Esophagus squamous epithelium (tissue), 4 donors: ENCODE measurements around the gene CAMTA1.

Experiments
- POLR2A ChIP-seq, 4 donors: fragments of 450-650 bp; IDR thresholded peaks; one replicate each; pipeline ENCODE4 v1.6.1; 2017; ENCODE audit warnings: antibody characterized with exemption in 4 of 4, mild to moderate bottlenecking in 4 of 4, moderate library complexity in 3 of 4
- TF ChIP-seq, protein P1 (sequence below), 6 experiments: fragments of 450-650 bp in 4 of 6; fragments of 200-600 bp in 2 of 6; sonication (generic) in 2 of 6; IDR thresholded peaks; one replicate each; pipeline ENCODE4 v1.5.1; 2016 to 2019; ENCODE audit warnings: antibody characterized with exemption in 6 of 6, mild to moderate bottlenecking in 4 of 6, moderate library complexity in 4 of 6

DNA sequence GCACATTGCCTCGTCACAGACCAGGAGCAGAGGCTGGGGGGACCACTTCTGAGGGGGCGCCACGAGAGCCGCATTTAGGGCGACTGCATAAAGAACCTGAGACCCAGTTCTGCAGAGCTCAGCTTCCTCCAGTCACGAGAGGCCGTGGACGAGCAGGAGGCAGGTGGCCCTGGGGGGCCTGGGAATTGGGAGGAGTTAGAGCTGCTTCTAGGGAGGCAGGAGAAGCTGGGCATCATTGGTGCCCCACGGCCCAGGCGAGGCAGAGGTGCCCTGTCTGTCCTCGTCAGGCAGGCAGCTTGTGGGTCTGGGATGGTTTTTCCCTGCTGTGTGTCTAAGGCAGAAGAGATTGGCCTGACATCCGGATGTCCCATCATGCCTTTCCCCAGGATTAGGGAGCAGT, 389.3 kb downstream of the CAMTA1 start:
- TF ChIP-seq, protein P1, sequence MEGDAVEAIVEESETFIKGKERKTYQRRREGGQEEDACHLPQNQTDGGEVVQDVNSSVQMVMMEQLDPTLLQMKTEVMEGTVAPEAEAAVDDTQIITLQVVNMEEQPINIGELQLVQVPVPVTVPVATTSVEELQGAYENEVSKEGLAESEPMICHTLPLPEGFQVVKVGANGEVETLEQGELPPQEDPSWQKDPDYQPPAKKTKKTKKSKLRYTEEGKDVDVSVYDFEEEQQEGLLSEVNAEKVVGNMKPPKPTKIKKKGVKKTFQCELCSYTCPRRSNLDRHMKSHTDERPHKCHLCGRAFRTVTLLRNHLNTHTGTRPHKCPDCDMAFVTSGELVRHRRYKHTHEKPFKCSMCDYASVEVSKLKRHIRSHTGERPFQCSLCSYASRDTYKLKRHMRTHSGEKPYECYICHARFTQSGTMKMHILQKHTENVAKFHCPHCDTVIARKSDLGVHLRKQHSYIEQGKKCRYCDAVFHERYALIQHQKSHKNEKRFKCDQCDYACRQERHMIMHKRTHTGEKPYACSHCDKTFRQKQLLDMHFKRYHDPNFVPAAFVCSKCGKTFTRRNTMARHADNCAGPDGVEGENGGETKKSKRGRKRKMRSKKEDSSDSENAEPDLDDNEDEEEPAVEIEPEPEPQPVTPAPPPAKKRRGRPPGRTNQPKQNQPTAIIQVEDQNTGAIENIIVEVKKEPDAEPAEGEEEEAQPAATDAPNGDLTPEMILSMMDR (IDR thresholded peaks at IDR 0.05) = no peak
- no peak for TF ChIP-seq POLR2A (IDR thresholded peaks at IDR 0.05)
